GM19328 (cell line): ENCODE data around the gene C1orf146.
"Not testable (repeated sequence)": the region's sequence is repeated elsewhere in the genome, so short reads cannot be mapped to it uniquely, and the experiment has no call there.

Experiments used
- ATAC-seq: cut with Tn5 transposase; IDR thresholded peaks from one replicate; pipeline ENCODE4 v1.9.1; 2021; ENCODE audit warnings: mild to moderate bottlenecking, moderate library complexity; ENCODE audit not compliant: unreplicated experiment

C1orf146 gene

DNA sequence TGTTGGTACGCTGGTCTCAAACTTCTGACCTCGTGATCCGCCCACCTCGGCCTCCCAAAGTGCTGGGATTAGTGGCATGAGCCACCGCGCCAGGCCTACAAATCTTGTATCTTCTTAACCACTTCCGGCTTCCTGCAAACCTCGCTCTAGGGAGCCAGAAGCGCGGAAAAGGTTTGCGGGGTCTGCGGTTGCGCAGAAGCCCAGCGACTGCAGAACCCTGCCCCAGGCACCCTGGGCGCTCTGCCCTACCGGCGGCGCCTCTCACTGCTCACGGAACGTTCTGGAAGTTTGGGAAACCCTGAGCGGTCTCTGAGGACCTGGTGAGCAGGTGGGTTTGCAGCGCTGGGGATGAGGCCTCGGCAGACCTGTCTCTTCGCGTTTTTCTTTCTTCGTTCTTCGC, at the start of gene C1orf146:
Gene C1orf146, plus strand, starts transcription at position 195 of the 400 bp plus-strand sequence. CDS start 13,506 bp downstream, outside the sequence.
- ATAC-seq = no peak

DNA sequence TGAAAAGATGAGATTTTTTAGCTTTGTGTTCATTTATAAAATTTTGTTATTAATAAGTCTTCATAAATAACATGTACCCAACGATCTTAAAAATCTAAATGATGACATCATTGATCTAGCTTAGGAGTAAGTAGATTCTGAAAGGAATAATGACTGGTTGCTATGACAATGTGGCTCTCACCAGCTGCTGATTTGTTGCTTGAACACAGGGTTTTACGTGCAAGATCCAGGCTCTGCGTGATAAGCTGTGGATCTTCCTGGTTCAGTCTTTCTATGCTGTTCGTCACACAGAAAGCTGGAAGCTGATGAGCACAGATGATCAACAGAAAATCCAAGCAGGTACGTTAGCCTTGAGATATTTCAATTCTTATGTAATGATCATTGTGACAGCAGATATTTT, 49.1 kb upstream of the C1orf146 start:
- no peak for ATAC-seq

- no peak for ATAC-seq
These were observed 48.3 kb upstream of the C1orf146 start for GRCh38 chr1:92169214-92170005.

- no peak for ATAC-seq
These were observed 33.1 kb upstream of the C1orf146 start for GRCh38 chr1:92184632-92185031.

DNA sequence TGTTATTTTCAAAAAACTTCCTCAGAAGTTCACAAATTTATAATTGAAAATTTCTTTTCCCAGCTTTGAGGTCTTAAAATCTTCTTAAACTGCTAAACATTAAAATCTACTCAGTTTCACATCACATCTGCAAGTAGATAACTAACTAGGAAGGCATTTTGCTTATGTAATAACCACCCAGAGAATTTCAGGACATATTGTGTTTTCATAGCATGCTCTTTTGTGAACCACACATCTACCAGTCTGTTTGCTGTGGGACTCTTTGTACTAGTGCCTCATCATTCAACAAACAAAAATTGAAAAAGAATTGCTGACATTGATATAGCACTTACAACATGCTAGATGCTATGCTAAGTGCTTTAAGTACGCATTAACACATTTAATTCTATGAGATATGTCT, 31.6 kb upstream of the C1orf146 start:
- no peak for ATAC-seq

DNA sequence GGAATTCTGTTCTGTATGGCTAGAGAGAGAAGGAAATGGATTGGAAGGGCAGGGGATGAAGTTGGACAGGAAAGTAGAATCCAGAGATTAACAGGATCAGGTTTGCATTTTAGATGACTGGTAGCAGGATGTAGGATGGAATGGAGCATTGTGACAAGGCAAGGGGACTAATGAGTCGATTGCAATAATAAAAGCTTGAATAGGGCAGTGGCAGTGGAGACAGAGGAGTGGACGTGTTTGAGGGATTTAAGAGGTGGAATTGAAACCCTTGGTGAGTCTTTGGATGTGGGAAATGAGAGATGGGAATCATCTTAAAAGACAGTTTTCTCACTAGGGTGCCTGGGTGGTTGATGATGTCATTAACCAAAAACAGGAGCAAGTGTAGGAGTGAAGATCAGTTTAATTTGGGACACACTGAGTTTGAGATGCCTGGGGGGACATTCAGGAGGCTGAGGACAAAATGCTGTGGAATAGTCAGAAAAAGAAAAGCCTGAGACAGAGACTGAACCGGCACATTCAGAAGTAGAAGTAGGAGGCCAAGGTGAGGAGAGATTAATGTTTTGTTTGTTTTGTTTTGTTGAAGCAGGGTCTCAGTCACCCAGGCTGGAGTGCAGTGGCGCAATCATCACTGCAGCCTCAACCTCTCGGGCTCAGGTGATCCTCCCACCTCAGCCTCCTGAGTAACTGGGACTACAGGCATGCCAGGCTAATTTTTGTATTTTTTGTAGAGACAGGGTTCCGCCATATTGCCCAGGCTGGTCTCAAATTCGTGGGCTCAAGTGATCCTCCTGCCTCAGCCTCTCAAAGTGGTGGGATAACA, 29.1 kb upstream of the C1orf146 start:
- no peak for ATAC-seq

- no peak for ATAC-seq
These were observed 26.0 kb upstream of the C1orf146 start for GRCh38 chr1:92191726-92192125.

GRCh38 chr1:92192246-92192645, 25.5 kb upstream of the C1orf146 start:
- no peak for ATAC-seq

- ATAC-seq = no peak
These were observed 23.2 kb upstream of the C1orf146 start for GRCh38 chr1:92194511-92194910.

- ATAC-seq = no peak
These were observed 15.7 kb upstream of the C1orf146 start for GRCh38 chr1:92201973-92202372.

DNA sequence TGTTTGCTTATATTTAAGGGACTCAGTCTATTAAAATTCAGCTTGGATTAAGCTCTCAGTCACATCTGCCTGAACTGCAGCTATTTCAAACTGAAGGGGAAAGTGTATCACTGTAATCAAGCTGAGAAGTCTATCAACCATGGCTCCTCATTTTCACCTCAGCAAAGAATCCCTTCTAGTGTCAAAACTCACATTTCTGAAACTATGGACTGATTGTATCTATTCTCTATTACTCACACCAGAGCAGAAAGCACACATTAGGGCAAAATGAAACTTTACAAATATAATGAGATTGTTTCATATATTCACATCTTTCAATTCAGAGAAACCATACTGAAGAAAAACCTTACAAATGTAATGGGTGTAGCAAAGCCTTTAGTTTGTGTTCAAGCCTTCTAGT, 14.6 kb upstream of the C1orf146 start:
- no peak for ATAC-seq

GRCh38 chr1:92210701-92211100, 7.0 kb upstream of the C1orf146 start:
- no peak for ATAC-seq

GRCh38 chr1:92211166-92211565, 6.5 kb upstream of the C1orf146 start:
- no peak for ATAC-seq

DNA sequence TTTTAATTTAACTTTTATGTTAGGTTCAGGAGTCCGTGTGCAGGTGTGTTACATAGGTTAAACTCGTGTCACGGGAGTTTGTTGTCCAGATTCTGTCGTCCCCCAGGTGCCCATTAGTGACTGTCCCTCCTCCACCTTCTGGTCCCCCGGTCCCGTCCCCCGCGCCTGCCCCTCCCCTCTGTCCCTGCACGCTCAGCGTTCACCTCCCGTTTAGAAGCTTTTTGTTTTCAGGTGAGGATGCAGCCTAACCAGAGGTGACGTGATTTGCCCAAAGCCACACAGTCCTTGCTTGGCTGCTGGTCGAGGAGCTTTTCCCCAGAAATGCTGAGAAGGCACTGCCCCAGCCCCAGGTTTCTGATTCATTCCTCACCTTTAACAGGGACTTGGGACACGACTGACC, 844 bp downstream of the C1orf146 start:
- no peak for ATAC-seq

DNA sequence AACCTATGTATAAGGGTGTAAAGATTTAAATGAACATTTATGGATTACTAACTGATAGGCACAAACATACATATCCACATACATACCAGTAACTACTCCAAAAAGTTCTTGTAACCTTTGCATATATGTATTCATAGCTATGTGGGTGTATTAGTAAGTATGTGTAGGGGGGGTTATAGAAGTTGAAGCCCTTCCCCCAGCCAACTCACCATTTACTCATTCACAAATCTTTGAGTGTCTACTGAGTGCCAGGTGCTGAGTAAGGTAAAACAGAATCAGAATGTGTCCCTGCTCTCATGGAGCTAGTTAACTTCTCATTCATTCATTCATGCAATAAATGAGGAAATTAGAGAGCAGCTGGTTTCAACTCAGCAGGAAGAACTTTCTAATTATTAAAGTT, 1.3 kb downstream of the C1orf146 start:
- no peak for ATAC-seq

- ATAC-seq = no peak
These were observed 10.7 kb downstream of the C1orf146 start for GRCh38 chr1:92228401-92228800.

DNA sequence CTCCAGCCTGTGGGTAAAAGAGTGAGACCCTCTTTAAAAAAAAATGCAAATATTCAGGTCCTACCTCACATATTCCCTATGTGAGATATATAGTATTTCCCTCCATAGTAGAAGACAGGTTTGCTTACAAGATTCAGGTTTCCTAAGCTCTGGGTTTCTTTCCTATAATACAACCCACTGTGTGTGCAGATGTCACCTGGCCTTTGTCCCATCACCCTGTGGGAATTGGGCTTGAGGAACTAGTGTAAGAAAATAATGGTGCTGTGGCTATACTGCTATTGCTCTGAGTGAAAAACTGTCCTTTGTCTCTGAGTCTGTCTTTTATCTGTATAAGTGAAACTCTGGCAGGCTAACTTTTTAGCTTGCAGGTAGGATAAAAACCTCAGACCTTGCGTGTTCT, 13.0 kb downstream of the C1orf146 start:
- no peak for ATAC-seq

DNA sequence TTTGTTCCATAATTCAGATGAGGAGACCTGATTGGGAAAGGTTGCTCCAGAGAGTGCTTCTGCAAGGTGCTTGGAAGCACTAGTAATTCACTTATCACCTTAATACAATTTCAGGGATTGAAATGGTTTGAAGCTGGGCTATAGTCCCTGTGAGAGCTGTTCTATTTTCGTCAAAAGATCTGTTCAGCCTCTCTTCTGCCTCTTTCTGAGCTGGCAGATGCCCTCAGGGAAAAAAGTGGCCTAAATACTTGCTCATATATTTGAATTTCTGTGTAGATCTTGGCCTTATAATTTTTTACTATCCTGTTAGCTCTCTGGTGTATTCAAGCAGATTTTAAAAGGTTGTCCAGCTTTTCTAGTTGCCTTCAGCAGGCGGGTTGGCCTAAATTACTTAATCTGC, 22.3 kb downstream of the C1orf146 start:
- ATAC-seq = no peak

DNA sequence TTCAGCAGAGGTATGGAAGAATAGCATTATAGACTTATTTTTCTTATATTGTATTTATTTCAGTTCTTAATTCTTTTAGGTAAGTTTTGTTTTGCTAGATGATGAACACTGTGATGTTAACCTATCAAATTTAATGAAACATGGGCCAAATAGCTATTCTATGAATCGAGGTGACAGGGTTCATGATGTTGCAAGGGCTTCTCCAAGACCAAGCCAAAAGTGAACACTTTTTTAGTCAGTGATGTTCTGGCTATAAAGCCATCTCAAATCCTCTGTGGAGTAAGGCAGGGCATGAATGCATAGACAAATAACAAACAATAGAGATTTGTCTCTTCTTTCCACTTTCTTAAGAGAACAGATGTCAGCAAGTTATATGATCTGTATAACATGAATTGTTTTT, 26.7 kb downstream of the C1orf146 start:
- ATAC-seq = no peak

- not testable (repeated sequence) for ATAC-seq
These were observed 37.0 kb downstream of the C1orf146 start for GRCh38 chr1:92254714-92255113.

DNA sequence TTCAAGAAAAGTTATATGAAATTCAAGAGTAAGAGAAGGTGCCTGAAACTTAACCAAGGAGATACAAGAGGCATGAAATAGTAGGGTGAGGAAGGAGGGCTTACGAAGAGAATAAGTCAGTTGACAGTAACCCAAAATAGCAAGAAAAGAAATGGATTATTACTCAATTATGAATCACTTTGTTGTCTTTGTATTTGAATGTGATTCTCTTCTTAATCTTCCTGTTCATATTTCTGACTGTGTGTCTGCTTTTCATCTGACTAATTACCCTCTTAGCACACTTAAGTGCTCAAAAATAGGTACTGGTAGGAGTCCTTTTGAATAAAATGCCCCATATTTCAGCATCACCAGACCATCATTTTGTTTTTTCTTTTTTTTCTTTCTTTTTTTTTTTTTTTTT, 41.6 kb downstream of the C1orf146 start:
- no peak for ATAC-seq

DNA sequence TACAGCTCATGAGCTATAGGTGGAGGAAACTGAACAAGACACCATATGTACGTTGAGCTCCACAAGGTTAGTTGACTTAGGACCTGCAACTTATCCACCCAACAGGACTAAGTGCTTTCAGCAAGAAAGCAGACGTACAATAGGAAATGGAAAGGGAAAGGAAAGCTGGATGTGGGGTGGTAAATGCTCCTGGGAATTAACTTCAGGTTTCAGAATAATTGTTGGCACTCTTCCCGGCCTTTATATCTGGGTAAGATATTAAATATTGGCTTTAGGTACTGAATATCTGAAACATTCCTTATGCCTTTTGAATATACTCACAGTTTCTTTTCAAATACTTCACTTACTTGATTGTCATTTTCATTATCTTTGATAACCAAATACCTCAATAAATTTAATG, 44.8 kb downstream of the C1orf146 start:
- no peak for ATAC-seq
